Right lobe of liver (tissue), 6 donors: ENCODE results near the gene PELO. TPM values are rescaled to one million over a fixed set of nuclear protein-coding genes. Genes with fewer than 3 reads are reported as not detected.

Experiments
- ATAC-seq, 4 donors: fragments of 200-7000 bp; cut with Tn5 transposase; one replicate each; pipeline ENCODE4 v1.9.1; 2020; ENCODE audit warnings: mild to moderate bottlenecking in 4 of 4, moderate library complexity in 4 of 4
- DNase-seq, 3 donors: peaks; one replicate each; pipeline ENCODE4 v3.0.0-alpha.2; 2020
- H3K27ac ChIP-seq, 3 donors: fragments of 200-600 bp; one replicate each; pipeline ENCODE4 v1.8.0; 2022
- H3K27me3 ChIP-seq, 2 donors: fragments of 200-600 bp; one replicate each; pipeline ENCODE4 v1.8.0; 2022
- H3K36me3 ChIP-seq, 4 donors: fragments of 200-600 bp; sonication (generic) in 1 of 4; one replicate each; pipeline versions ENCODE4 v1.5.1 to v1.8.0; 2017 to 2022; ENCODE audit warnings: control low read depth in 1 of 4
- H3K4me1 ChIP-seq, 4 donors: fragments of 200-600 bp; sonication (generic) in 1 of 4; one replicate each; pipeline versions ENCODE4 v1.5.1 to v1.8.0; 2017 to 2022; ENCODE audit warnings: control low read depth in 1 of 4
- H3K4me3 ChIP-seq, 3 donors: fragments of 200-600 bp; one replicate each; pipeline ENCODE4 v1.8.0; 2022
- H3K9me3 ChIP-seq, 4 donors: fragments of 200-600 bp; sonication (generic) in 1 of 4; one replicate each; pipeline versions ENCODE4 v1.5.1 to v1.8.0; 2017 to 2022; ENCODE audit warnings: control low read depth in 1 of 4
- POLR2A ChIP-seq: fragments of 450-650 bp; IDR thresholded peaks from one replicate; pipeline ENCODE4 v1.6.1; 2017; ENCODE audit warnings: antibody characterized with exemption, mild to moderate bottlenecking
- WGBS: methylation state at CpG from one replicate; pipeline ENCODE4 v1.1.6; 2018; ENCODE audit warnings: low coverage, low lambda C conversion rate; ENCODE audit not compliant: insufficient coverage; ENCODE audit errors: missing lambda C conversion rate; 5-methylcytosine and 5-hydroxymethylcytosine counted together
- intact Hi-C, 2 donors: fragments of 100-400 bp; cut with DNase I; formaldehyde crosslinking; loops; one replicate each; pipeline versions ENCODE4 v1.11.2 to v1.14.1; 2022
- total RNA-seq, 6 experiments: library from RNA; depleted of rRNA in 2 of 6; stranded (reverse); fragments of >200 nt in 2 of 6; fragmentation: NEBNext Ultra II Directional in 3 of 6; extraction: Animal tissue kit (Norgen Biotek cat#: 25700) in 3 of 6; gene quantifications; one replicate each; pipeline versions ENCODE4 v1.1.0 to v1.2.4, GENCODE V29; 2016 to 2023
- TF ChIP-seq, protein P1 (sequence below), 4 donors: fragments of 200-600 bp in 3 of 4; fragments of 450-650 bp in 1 of 4; IDR thresholded peaks; one replicate each; pipeline versions ENCODE4 v1.5.1 to v1.8.0; 2016 to 2022; ENCODE audit warnings: antibody characterized with exemption in 4 of 4, mild to moderate bottlenecking in 2 of 4
- donor health status: DM: no; HTN: yes; CAD: no.
- donor health status: DM: no; HTN: no; CAD: no.
- donor health status: DM: no; HTN: no; CAD: no.
- donor health status: DM: no; HTN: yes; CAD: no.
- donor health status: DM: no; HTN: yes; CAD: no.

Gene PELO
- total RNA-seq, 6 experiments from 2014 or later = 14.6 to 24.6 (median 17.6) TPM

DNA sequence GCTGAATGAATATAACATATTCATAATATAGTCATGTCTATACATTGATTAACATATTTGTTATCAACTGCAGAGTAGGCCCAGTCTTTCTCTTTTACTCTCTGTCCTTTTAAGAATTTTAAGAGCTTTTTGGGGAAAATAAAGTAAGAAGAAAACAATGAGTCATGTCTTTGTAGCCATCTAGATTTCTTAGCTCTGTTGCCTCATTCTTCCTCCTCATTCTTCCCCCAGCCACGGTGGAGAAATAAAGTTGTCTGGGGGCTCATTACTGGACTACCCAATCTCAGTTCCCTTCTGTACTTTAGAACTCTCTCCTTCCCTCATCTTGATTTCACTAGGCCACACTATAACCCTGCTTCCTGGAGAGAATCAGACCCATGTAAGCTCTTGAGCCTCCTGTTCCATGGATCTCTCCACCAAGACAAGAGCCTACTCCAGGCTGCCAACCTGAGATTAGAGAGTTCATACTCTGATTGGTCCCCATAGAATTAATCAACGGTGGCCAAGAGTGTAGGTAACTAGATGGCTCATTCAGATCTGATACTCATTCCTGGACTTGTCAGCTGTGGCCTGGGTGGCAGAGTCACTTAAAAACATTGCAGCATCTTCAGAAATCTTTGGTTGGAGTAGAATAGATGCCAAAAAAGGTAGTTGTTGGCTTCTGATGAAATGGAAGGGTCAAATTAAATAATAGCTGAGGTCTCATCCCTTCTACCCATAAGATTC, 44.2 kb downstream of the PELO start:
- ATAC-seq (no peak), DNase-seq (no peak)
- peaks cover 0 to 22% (median 8%) of the 10 kb centered on the region in 4 donors for H3K4me1 ChIP-seq
- no peaks in the 10 kb centered on the region for H3K36me3 ChIP-seq
- H3K27ac ChIP-seq = no peak overlapping the region
- H3K4me3 ChIP-seq = no peak overlapping the region
- 72% methylated on average over 2 of the region's 2 CpGs for WGBS
- H3K9me3 ChIP-seq = no peaks in the 10 kb centered on the region
- intact Hi-C loops = no loop called here
- TF ChIP-seq, protein P1, sequence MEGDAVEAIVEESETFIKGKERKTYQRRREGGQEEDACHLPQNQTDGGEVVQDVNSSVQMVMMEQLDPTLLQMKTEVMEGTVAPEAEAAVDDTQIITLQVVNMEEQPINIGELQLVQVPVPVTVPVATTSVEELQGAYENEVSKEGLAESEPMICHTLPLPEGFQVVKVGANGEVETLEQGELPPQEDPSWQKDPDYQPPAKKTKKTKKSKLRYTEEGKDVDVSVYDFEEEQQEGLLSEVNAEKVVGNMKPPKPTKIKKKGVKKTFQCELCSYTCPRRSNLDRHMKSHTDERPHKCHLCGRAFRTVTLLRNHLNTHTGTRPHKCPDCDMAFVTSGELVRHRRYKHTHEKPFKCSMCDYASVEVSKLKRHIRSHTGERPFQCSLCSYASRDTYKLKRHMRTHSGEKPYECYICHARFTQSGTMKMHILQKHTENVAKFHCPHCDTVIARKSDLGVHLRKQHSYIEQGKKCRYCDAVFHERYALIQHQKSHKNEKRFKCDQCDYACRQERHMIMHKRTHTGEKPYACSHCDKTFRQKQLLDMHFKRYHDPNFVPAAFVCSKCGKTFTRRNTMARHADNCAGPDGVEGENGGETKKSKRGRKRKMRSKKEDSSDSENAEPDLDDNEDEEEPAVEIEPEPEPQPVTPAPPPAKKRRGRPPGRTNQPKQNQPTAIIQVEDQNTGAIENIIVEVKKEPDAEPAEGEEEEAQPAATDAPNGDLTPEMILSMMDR (IDR thresholded peaks at IDR 0.05) = no peak
- TF ChIP-seq POLR2A = no peak
- no peaks in the 10 kb centered on the region for H3K27me3 ChIP-seq

DNA sequence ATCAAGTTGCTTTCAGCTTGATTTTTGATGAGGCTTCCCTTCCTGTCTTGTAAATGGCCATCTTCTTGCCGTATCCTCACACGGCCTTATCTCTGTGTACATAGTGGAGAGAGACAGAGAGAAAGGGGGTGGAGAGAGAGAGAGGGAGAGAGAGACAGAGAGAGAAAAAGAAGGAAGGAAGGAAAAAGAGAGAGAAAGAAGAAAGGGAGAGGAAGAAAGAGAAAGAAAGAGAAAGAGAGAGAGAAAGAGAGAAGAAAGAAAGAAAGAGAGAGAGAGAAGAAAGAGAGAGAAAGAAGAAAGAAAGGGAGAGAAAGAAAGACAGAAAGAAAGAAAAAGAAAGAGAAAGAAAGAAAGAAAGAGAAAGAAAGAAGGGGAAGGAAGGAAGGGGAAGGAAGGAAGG, 46.6 kb downstream of the PELO start:
- DNase-seq (no peak), ATAC-seq (no peak)
- Histone ChIP-seq H3K4me3 (no peak overlapping the region), H3K27me3 (no peaks in the 10 kb centered on the region), H3K36me3 (no peaks in the 10 kb centered on the region), H3K9me3 (no peaks in the 10 kb centered on the region), H3K4me1 (peaks cover 0 to 44% (median 14%) of the 10 kb centered on the region in 4 donors), H3K27ac (no peak overlapping the region)
- 62% methylated on average over 2 of the region's 2 CpGs for WGBS
- no peak for TF ChIP-seq POLR2A
- TF ChIP-seq, protein P1 (IDR thresholded peaks at IDR 0.05) = no peak
- intact Hi-C loops = no loop called here

DNA sequence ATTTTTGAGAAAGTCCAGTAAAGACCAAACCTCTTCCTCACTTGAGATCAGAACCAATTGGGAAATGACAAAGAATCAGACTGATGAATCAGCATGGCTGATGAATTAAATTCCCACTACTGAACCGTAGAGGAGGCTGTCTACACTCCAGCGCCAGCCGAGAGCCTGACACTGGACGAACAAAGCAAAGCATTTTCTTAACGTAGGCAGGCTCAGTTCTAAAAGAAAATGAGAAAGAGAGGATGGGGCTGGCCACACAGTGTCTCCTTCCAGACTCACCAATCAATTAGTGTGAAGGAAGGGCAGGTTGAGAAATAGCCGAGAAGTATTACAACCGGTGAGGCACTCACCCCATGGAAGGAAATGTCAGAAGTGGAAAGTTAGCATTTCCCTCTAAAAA, 49.4 kb downstream of the PELO start:
- intact Hi-C loops = no loop called here
- ATAC-seq (peak; percentile 20 to 51 (median 44)), DNase-seq (no peak)
- no peaks in the 10 kb centered on the region for H3K36me3 ChIP-seq
- H3K4me1 ChIP-seq = peaks cover 0 to 37% (median 13%) of the 10 kb centered on the region in 4 donors
- WGBS = 64% methylated on average over 7 of the region's 7 CpGs
- H3K27ac ChIP-seq = peak overlapping the region; percentile 9 to 41 (median 27)
- TF ChIP-seq POLR2A = no peak
- TF ChIP-seq, protein P1 (IDR thresholded peaks at IDR 0.05) = no peak
- no peaks in the 10 kb centered on the region for H3K9me3 ChIP-seq
- no peak overlapping the region for H3K4me3 ChIP-seq
- H3K27me3 ChIP-seq = no peaks in the 10 kb centered on the region

Other genes starting within 250 kb of the PELO start
- gene ITGA1, start within 50 bp of the PELO start, total RNA-seq = 100 to 1,000 TPM in 1 of 6 experiments, 10 to 100 TPM in 5; 66.5 to 116 (median 82.1) TPM
- 1 to 10 TPM in 1 of 6 experiments, under 1 TPM in 5; 0.11 to 1.6 (median 0.40) TPM for gene ITGA2, start 201.4 kb downstream of the PELO start, total RNA-seq